GM21360 (cell line): Measurements from ENCODE around the gene LCN12.

Experiments used
- ATAC-seq: cut with Tn5 transposase; IDR thresholded peaks from one replicate; pipeline ENCODE4 v1.9.1; 2021; ENCODE audit warnings: mild to moderate bottlenecking, moderate library complexity; ENCODE audit not compliant: unreplicated experiment

LCN12 gene

GRCh38 chr9:136926154-136926704, 25.8 kb upstream of the LCN12 start:
- no peak for ATAC-seq

- ATAC-seq = no peak
These were observed 25.3 kb upstream of the LCN12 start for GRCh38 chr9:136926749-136927148.

DNA sequence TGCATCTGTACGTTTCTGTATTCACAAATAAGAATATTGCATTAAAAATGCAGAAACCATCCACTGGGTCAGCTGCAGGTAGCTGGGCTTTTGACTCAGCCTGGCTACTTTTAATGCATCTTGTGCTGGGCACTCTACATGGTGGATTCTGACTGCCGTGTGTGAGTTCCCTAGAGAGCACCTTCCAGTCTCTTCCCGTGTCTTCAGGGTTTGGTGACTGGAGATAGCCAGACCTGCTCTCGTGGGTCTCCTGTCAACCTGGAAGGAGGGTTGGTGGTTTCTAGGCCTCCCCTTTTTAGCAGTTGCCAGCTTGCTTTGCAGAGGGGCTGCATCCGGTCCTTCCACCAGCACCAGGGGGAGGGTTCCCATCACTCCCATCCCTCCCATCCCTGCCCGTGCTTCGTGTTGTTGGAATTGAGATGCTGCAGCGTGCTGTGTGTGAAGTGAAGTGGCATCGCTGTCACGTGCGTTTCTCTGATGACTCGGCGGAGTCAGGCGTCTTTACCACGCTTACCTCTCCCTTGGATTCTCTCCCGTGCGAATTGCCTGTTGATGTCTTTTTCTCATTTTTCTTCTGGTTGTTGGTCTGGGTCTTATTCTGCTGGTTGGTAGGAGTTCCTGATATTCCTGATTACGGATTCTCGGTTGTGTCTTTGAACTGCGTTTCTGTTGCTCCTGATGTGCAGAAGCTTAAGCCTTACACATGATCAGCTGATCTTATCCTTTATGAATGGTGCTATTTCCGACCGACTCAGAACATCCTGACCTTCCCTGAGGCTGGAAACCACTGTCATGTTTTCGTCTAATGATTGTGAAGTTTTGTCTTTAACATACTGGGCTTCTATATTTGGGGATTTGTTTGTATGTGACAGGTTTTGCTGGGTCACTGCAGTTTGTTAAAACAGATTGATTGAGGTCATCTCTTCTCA, 24.5 kb upstream of the LCN12 start:
- ATAC-seq = no peak

DNA sequence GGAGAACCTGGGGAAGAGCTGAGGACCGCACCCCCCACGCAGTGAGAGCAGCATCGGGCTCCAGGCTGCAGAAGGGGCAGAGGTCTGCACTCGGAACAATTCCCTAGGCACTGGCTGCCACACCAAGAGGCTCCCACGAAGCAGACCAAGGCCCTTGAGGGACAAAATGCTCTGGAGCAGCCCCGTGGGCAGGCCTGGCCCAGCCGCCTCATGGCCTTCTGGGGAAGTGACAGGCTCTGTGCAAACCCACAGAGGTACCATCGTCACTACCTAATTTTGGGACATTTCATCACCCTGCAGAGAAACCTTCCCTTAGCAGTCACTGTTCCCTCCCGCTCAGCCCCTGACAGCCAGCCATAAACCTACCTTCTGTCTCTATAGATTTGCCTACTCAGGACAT, 23.5 kb upstream of the LCN12 start:
- no peak for ATAC-seq

GRCh38 chr9:136930014-136930413, 22.1 kb upstream of the LCN12 start:
- no peak for ATAC-seq

DNA sequence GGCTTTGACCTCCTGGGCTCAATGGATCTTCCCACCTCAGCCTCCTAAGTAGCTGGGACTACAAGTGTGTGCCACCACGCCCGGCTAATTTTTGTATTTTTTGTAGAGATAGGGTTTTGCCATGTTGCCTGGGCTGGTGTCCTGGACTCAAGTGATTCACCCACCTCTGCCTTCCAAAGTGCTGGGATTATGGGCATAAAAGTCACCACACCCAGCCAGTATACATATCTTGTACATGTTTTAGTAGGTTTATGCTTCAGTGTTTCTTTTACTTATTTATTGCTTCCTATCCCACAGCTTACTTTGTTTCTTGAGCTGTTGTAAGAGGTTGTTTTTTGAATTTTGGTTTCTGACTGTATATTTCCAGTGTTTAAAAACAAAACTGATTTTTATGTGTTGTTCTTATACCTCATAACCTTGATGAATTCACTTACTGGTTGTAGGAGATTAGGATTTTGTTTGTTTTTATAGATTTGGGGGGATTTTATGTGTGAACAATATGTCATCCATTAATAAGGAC, 20.4 kb upstream of the LCN12 start:
- ATAC-seq = no peak

- ATAC-seq = no peak
These were observed 17.8 kb upstream of the LCN12 start for GRCh38 chr9:136934277-136934676.

DNA sequence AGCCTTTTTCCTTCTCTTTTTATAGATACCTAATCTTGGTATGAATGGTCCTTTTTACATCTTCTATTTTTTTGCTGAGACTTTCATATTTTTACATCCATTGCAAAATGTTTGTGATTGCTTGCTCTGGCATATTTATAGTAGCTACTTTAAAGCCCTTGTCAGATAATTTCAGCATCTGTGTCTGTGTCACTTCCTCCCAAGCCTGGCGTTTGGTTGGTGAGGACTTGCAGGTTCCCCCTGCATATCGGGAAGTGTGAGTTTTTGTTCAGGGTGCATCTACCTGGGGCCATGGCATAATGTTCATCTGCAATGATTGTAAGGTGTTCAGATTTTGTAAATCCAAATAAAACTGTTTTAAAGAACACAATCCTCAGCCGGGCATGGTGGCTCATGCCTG, 16.4 kb upstream of the LCN12 start:
- ATAC-seq = no peak

DNA sequence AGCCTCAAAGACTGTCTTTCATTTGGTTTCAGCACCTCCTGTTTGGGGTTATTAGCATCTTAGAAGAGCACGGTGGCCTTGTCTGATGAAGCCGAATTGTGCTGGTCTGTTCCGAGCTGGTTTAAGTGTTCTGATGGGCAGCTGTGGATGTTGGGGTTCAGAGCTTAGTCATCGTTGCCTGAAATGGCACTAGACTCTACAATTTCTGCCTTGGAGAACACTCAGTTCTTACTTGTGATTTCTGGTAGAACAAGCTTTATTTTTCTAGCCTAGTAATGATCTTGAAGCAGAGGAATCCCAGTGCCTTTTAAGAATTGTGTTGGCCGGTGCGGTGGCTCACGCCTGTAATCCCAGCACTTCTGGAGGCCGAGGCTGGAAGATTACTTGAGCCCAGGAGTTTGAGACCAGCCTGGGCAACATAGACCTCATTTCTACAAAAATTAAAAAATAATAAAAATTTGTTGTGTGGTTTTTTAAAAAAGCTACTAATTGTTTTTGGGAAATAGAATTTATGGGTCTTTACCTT, 15.4 kb upstream of the LCN12 start:
- ATAC-seq = no peak

- no peak for ATAC-seq
These were observed 14.7 kb upstream of the LCN12 start for GRCh38 chr9:136937186-136938001.

DNA sequence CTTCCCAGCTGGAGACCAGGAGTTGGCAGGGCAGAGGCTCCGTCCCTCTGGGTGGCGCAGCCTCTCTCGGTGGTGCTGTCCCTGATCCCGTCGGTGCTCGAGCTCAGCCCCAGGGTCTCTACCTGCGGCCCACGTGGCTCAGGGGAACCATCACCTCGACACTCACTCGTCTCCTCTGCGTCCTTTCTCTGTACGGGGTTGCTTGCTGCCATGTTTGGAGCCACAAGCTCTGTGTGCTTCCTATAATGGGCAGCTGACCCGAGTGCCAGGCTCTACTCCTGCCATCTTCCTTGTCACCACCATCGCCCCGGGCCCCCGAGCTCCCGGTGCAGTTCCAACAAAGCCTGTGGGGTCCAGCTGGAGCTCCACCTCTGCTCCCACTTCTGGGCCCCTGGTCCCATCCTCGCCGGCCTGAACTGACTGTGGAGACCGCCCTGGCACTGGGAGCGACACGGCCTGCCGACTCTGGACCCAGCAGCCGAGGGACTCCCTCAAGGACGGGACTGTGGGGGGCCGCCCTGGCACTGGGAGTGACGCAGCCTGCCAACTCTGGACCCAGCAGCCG, 12.6 kb upstream of the LCN12 start:
- ATAC-seq = no peak

DNA sequence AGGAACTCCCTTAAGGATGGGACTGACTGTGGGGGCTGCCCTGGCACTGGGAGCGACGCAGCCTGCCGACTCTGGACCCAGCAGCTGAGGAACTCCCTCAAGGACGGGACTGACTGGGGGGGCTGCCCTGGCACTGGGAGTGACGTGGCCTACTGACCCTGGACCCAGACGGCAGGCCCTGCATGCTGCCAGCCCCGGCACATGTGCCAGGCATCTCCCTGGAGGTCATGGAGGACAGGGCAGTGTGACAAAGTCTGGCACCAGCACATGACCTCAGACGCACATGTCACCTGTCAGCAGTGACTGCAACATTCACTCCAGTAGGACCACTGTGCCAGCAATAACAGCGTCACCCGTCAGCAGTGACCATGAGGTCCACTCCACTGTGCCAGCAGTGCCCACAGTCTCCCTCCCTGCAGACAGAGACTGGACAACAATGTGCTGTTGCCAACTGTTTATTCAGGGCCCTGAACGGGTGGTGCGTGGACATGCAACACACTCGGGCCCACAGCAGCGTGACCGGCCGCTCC, 12.0 kb upstream of the LCN12 start:
- no peak for ATAC-seq

DNA sequence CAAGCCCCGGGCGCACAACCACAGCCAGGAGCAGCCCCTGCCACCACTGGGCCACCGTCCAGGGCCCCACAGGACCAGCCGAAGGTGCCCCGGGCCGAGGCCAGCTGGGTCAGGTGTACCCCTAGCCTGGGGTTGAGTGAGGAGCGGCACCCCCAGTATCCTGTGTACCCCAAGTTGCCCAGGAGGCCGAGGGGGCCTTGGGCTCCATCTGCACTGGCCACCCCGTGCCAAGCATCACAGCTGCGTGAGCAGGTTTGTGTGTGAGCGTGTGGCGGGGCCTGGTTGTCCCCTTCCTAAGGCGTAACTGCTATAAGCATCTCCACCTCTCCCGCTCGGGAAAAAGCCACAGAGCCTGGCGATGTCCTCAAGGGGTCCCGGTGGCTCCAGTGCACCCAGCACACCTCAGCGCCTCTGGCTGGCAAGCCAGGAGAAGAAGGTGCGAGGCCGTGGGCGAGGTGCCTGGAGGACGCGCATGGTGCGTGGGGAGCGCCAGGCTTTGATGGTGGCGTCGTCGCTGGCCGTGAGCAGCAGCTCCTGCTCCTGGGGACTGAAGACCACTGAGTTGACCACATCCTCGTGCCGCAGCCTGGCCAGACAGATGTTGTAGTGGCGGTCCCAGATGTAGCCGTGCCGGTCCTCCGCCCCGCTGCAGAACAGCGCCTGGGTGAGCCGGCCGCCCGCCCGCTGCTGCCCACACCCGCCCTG, 11.4 kb upstream of the LCN12 start:
- ATAC-seq = no peak

DNA sequence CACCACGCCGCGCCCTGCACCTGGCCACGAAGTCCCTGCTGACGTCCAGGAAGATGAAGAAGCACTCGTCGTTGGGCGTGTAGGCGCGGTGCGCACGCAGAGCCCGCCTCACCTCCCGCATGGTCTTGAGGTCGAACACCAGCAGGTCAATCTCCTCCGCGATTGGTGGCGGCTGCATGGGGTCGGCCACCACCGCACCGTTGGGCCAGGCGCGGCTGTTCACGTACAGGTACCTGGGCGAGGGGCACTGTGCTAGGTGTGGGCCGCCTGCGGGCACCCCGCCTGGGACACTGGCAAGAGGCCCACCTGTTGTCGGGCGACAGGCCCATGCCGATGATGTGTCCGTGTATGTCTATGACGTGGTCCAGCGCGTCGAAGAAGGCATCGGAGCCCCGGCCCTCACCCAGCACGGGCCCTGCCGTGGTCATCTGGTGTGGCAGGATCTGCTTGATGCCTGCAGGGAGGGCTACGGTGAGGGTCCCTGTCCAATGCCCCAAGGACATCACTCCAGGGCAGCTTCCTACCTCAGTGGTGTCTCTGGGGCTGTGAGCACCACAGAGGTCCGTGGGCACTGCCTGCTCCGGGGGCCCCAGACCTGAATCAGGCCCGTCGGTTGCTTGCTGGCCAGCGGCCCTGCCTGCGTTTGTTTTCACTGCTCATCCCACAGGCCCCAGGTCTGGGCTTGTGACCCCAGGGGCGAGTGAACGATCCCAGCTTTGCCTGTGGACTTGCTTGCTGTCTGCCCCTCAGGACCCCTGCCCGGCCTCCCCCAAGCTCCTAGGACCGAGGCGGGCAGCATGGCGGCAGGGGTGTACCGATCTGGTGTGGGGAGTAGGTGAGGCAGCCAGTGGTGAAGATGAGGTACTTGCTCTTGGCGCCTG, 10.6 kb upstream of the LCN12 start:
- ATAC-seq = no peak

- no peak for ATAC-seq
These were observed 9.8 kb upstream of the LCN12 start for GRCh38 chr9:136942112-136942880.

GRCh38 chr9:136942881-136943230, 9.2 kb upstream of the LCN12 start:
- ATAC-seq = no peak

DNA sequence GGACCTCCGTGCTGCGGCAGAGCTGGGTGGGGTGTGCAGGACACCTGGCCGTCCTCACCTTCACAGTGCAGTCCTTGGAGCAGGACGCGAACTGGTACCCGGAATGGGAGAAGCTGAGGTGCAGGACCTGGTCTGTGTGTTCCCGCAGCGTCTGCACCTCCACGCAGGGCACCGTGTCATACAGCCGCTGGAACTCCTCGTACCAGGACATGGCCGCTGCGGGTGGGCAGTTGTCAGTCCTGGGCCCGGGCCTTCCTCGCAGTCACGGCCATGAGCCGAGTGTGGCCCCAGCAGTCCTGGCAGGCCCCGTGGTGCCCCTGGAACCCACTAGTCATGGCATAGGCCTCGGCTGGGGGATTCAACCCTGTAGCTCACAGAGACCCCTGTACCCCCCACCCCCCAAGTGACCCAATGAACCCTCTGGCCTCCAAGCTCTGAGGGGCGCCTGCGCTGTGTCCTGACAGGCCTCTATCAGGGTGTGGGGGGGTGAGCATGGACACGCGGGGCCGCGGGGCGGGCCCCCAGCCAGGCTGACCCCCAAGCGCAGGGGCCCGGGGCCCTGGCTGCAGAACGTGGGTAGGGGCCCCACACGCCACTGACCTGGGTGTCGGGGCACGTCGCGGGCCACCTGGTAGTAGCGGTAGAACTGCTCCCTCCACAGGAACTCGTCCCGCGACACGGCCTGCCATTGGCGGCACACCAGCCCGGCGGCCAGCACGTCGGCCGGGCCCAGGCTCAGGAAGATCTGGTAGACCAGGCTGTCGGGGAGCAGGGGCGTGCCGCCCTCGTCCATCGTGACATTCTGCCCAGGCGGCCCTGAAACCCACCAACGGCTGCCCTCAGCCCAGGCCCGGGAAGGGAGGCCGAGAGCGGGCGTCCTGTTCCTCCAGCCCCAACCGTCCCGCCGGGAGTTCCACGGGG, 8.5 kb upstream of the LCN12 start:
- peak; percentile 10 for ATAC-seq

GRCh38 chr9:136944212-136944518, 7.9 kb upstream of the LCN12 start:
- ATAC-seq = peak; percentile 42
